ENCODE measurements around the gene TBX15. TPM values are rescaled to one million over a fixed set of nuclear protein-coding genes. Genes with fewer than 3 reads are reported as not detected.

Gene TBX15
- total and polyA plus RNA-seq, 2 donors = 0.19 to 0.48 TPM

GRCh38 chr1:119010201-119010600 lies 22.1 kb upstream of the TBX15 start:
- DNase-seq (ENCODE audit: low read depth in 6 of 9, low spot score in 9 of 9) = no peak
- Histone ChIP-seq H3K27ac (ENCODE audit: low read depth in 1 of 2, low read length in 1 of 2) (no peak overlapping the region), H3K9me3 (ENCODE audit: control insufficient read depth in 2 of 2, insufficient read depth in 1 of 2, low read length in 1 of 2) (peaks cover 0 to 4% of the 10 kb centered on the region in 2 donors), H3K4me1 (ENCODE audit: control insufficient read depth in 2 of 2, insufficient read depth in 2 of 2, low read length in 2 of 2) (peaks cover 0 to 5% of the 10 kb centered on the region in 2 donors), H3K27me3 (ENCODE audit: control insufficient read depth in 2 of 2, insufficient read depth in 1 of 2, low read length in 1 of 2) (peaks cover 39 to 47% of the 10 kb centered on the region in 2 donors), H3K36me3 (ENCODE audit: control insufficient read depth in 2 of 2, insufficient read depth in 2 of 2, low read length in 1 of 2) (no peaks in the 10 kb centered on the region), H3K4me3 (ENCODE audit: low read length in 2 of 2) (no peak overlapping the region)
- 83% methylated on average over 1 of the region's 1 CpG for WGBS

- Histone ChIP-seq H3K4me3 (ENCODE audit: low read length in 2 of 2) (no peak overlapping the region), H3K27ac (ENCODE audit: low read depth in 1 of 2, low read length in 1 of 2) (no peak overlapping the region), H3K9me3 (ENCODE audit: control insufficient read depth in 2 of 2, insufficient read depth in 1 of 2, low read length in 1 of 2) (peaks cover 0 to 4% of the 10 kb centered on the region in 2 donors), H3K36me3 (ENCODE audit: control insufficient read depth in 2 of 2, insufficient read depth in 2 of 2, low read length in 1 of 2) (no peaks in the 10 kb centered on the region), H3K4me1 (ENCODE audit: control insufficient read depth in 2 of 2, insufficient read depth in 2 of 2, low read length in 2 of 2) (peaks cover 0 to 5% of the 10 kb centered on the region in 2 donors), H3K27me3 (ENCODE audit: control insufficient read depth in 2 of 2, insufficient read depth in 1 of 2, low read length in 1 of 2) (peaks cover 47 to 56% of the 10 kb centered on the region in 2 donors)
- WGBS = 16% methylated on average over 2 of the region's 2 CpGs
- no peak for DNase-seq (ENCODE audit: low read depth in 6 of 9, low spot score in 9 of 9)
Measured at GRCh38 chr1:119009312-119009655, 21.1 kb upstream of the TBX15 start.

- H3K27ac ChIP-seq (ENCODE audit: low read depth in 1 of 2, low read length in 1 of 2) = no peak overlapping the region
- H3K36me3 ChIP-seq (ENCODE audit: control insufficient read depth in 2 of 2, insufficient read depth in 2 of 2, low read length in 1 of 2) = no peaks in the 10 kb centered on the region
- H3K27me3 ChIP-seq (ENCODE audit: control insufficient read depth in 2 of 2, insufficient read depth in 1 of 2, low read length in 1 of 2) = peaks cover 48 to 62% of the 10 kb centered on the region in 2 donors
- H3K4me1 ChIP-seq (ENCODE audit: control insufficient read depth in 2 of 2, insufficient read depth in 2 of 2, low read length in 2 of 2) = peaks cover 0 to 5% of the 10 kb centered on the region in 2 donors
- DNase-seq (ENCODE audit: low read depth in 6 of 9, low spot score in 9 of 9) = peak in 5 of 9 donors; percentile 9 to 53 (median 13)
- 5% methylated on average over 22 of the region's 22 CpGs for WGBS
- H3K9me3 ChIP-seq (ENCODE audit: control insufficient read depth in 2 of 2, insufficient read depth in 1 of 2, low read length in 1 of 2) = peaks cover 0 to 4% of the 10 kb centered on the region in 2 donors
- H3K4me3 ChIP-seq (ENCODE audit: low read length in 2 of 2) = no peak overlapping the region
Measured at GRCh38 chr1:119008483-119009311, 20.6 kb upstream of the TBX15 start.

GRCh38 chr1:119007670-119008482 lies 19.7 kb upstream of the TBX15 start:
- Histone ChIP-seq H3K27me3 (ENCODE audit: control insufficient read depth in 2 of 2, insufficient read depth in 1 of 2, low read length in 1 of 2) (peaks cover 51 to 70% of the 10 kb centered on the region in 2 donors), H3K9me3 (ENCODE audit: control insufficient read depth in 2 of 2, insufficient read depth in 1 of 2, low read length in 1 of 2) (peaks cover 0 to 4% of the 10 kb centered on the region in 2 donors), H3K4me1 (ENCODE audit: control insufficient read depth in 2 of 2, insufficient read depth in 2 of 2, low read length in 2 of 2) (peaks cover 0 to 5% of the 10 kb centered on the region in 2 donors), H3K4me3 (ENCODE audit: low read length in 2 of 2) (no peak overlapping the region), H3K27ac (ENCODE audit: low read depth in 1 of 2, low read length in 1 of 2) (no peak overlapping the region), H3K36me3 (ENCODE audit: control insufficient read depth in 2 of 2, insufficient read depth in 2 of 2, low read length in 1 of 2) (no peaks in the 10 kb centered on the region)
- no peak for DNase-seq (ENCODE audit: low read depth in 6 of 9, low spot score in 9 of 9)
- WGBS = 5% methylated on average over 61 of the region's 61 CpGs

- Histone ChIP-seq H3K27ac (ENCODE audit: low read depth in 1 of 2, low read length in 1 of 2) (no peak overlapping the region), H3K4me3 (ENCODE audit: low read length in 2 of 2) (no peak overlapping the region), H3K9me3 (ENCODE audit: control insufficient read depth in 2 of 2, insufficient read depth in 1 of 2, low read length in 1 of 2) (peaks cover 0 to 4% of the 10 kb centered on the region in 2 donors), H3K27me3 (ENCODE audit: control insufficient read depth in 2 of 2, insufficient read depth in 1 of 2, low read length in 1 of 2) (peaks cover 56 to 76% of the 10 kb centered on the region in 2 donors), H3K36me3 (ENCODE audit: control insufficient read depth in 2 of 2, insufficient read depth in 2 of 2, low read length in 1 of 2) (no peaks in the 10 kb centered on the region), H3K4me1 (ENCODE audit: control insufficient read depth in 2 of 2, insufficient read depth in 2 of 2, low read length in 2 of 2) (peaks cover 0 to 5% of the 10 kb centered on the region in 2 donors)
- 11% methylated on average over 22 of the region's 22 CpGs for WGBS
- no peak for DNase-seq (ENCODE audit: low read depth in 6 of 9, low spot score in 9 of 9)
Measured at GRCh38 chr1:119007339-119007669, 19.2 kb upstream of the TBX15 start.

- Histone ChIP-seq H3K4me3 (ENCODE audit: low read length in 2 of 2) (no peak overlapping the region), H3K27me3 (ENCODE audit: control insufficient read depth in 2 of 2, insufficient read depth in 1 of 2, low read length in 1 of 2) (peaks cover 60 to 82% of the 10 kb centered on the region in 2 donors), H3K36me3 (ENCODE audit: control insufficient read depth in 2 of 2, insufficient read depth in 2 of 2, low read length in 1 of 2) (no peaks in the 10 kb centered on the region), H3K4me1 (ENCODE audit: control insufficient read depth in 2 of 2, insufficient read depth in 2 of 2, low read length in 2 of 2) (peaks cover 0 to 5% of the 10 kb centered on the region in 2 donors), H3K27ac (ENCODE audit: low read depth in 1 of 2, low read length in 1 of 2) (no peak overlapping the region), H3K9me3 (ENCODE audit: control insufficient read depth in 2 of 2, insufficient read depth in 1 of 2, low read length in 1 of 2) (peaks cover 0 to 4% of the 10 kb centered on the region in 2 donors)
- no peak for DNase-seq (ENCODE audit: low read depth in 6 of 9, low spot score in 9 of 9)
- WGBS = 6% methylated on average over 81 of the region's 81 CpGs
Measured at GRCh38 chr1:119006406-119007279, 18.5 kb upstream of the TBX15 start.

GRCh38 chr1:119005724-119006405 lies 17.7 kb upstream of the TBX15 start:
- peaks cover 66 to 90% of the 10 kb centered on the region in 2 donors for H3K27me3 ChIP-seq (ENCODE audit: control insufficient read depth in 2 of 2, insufficient read depth in 1 of 2, low read length in 1 of 2)
- WGBS = 12% methylated on average over 17 of the region's 17 CpGs
- no peak for DNase-seq (ENCODE audit: low read depth in 6 of 9, low spot score in 9 of 9)

GRCh38 chr1:119004781-119005180 lies 16.6 kb upstream of the TBX15 start:
- Histone ChIP-seq H3K36me3 (ENCODE audit: control insufficient read depth in 2 of 2, insufficient read depth in 2 of 2, low read length in 1 of 2) (no peaks in the 10 kb centered on the region), H3K4me1 (ENCODE audit: control insufficient read depth in 2 of 2, insufficient read depth in 2 of 2, low read length in 2 of 2) (peaks cover 0 to 11% of the 10 kb centered on the region in 2 donors), H3K9me3 (ENCODE audit: control insufficient read depth in 2 of 2, insufficient read depth in 1 of 2, low read length in 1 of 2) (peaks cover 0 to 4% of the 10 kb centered on the region in 2 donors), H3K27ac (ENCODE audit: low read depth in 1 of 2, low read length in 1 of 2) (no peak overlapping the region), H3K4me3 (ENCODE audit: low read length in 2 of 2) (no peak overlapping the region), H3K27me3 (ENCODE audit: control insufficient read depth in 2 of 2, insufficient read depth in 1 of 2, low read length in 1 of 2) (peaks cover 74 to 96% of the 10 kb centered on the region in 2 donors)
- 41% methylated on average over 2 of the region's 2 CpGs for WGBS
- DNase-seq (ENCODE audit: low read depth in 6 of 9, low spot score in 9 of 9) = no peak

More at GRCh38 chr1:119005724-119006405, 17.7 kb upstream of the TBX15 start:
- peaks cover 0 to 5% of the 10 kb centered on the region in 2 donors for H3K4me1 ChIP-seq (ENCODE audit: control insufficient read depth in 2 of 2, insufficient read depth in 2 of 2, low read length in 2 of 2)
- H3K4me3 ChIP-seq (ENCODE audit: low read length in 2 of 2) = no peak overlapping the region
- H3K27ac ChIP-seq (ENCODE audit: low read depth in 1 of 2, low read length in 1 of 2) = no peak overlapping the region
- H3K9me3 ChIP-seq (ENCODE audit: control insufficient read depth in 2 of 2, insufficient read depth in 1 of 2, low read length in 1 of 2) = peaks cover 0 to 4% of the 10 kb centered on the region in 2 donors
- no peaks in the 10 kb centered on the region for H3K36me3 ChIP-seq (ENCODE audit: control insufficient read depth in 2 of 2, insufficient read depth in 2 of 2, low read length in 1 of 2)

All from thymus (tissue), 11 donors.